ENCODE data around the gene PLPPR2.
"Not testable (repeated sequence)": the region's sequence is repeated elsewhere in the genome, so short reads cannot be mapped to it uniquely, and the experiment has no call there.

Gene PLPPR2

GRCh38 chr19:11373885-11374432, 18.7 kb downstream of the PLPPR2 start:
- no peak for DNase-seq

DNA sequence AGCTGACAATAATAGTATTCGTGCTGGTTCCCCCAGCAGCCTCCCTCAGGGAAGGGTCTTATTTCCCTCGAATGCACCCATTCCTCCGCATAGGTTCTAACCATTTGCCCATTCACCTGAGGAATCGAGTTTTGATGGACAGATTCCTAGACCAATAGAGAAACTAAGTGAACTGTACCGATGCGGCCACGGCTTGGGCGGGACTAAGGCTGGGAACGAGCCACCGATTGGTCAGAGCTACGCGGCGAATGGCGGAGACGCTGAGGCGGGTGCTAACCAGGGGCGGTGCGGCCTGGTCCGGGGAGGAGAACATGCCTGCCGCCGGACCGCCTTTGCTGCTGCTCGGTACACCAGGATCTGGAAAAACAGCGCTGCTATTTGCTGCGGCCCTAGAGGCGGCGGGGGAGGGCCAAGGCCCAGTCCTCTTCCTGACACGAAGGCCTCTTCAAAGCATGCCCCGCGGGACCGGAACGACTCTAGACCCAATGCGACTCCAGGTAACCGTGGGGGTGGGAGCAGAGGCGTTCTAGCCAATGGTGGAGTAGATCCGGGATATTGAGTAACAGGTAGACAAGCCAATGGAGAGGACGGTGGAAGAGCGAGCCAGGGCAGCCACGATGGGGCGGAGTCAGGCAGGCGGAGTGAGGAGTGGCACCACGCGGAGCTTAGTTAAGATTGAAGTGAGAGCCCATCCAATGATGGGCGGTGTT, 19.4 kb downstream of the PLPPR2 start, which contains the start of gene SWSAP1:
TSS of gene SWSAP1 (plus strand) at position 234 of the 710 bp plus-strand sequence. CDS start at position 249, 15 bp downstream.
- DNase-seq = peak; percentile 99

GRCh38 chr19:11375143-11375948, 20.1 kb downstream of the PLPPR2 start:
- DNase-seq = peak; percentile 81

DNA sequence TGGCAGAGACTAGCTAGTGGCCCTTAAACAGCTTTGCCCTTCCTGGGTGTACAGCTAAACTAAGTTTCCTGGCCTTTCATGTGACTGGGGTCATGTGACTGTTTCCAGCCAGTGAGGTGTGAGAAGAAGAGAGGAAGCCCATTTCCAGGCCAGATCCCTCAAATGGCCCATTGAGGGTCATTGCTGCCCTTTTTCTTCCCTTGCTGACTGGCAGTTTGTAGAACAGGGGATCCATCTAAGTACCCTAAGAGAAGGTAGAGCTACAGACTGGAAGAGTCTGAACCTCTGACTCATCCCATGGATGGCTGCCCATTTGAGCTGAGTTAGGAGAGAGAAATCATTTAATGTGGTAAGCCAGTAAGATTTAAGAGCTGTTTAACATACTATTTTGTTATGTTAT, 22.0 kb downstream of the PLPPR2 start:
- peak; percentile 5 for DNase-seq

DNA sequence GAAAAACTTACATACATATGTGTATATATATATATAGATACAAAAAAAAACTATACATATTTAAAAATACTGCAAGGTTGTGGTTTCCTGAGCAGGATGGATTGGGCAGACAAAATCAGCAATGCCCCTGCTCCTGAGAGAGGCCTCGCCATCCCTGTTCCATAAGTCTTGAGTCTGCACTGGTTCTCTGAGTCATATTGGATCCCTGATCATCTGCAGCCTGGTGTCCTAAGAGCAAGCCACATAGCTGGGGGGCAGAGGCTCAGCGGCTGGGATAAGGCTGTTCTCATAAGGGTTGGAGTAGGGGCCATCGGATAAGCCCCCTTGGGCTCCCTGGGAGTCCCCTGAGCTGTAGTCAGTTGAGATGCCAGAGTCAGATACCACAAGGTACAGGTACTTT, 22.5 kb downstream of the PLPPR2 start:
- no peak for DNase-seq

DNA sequence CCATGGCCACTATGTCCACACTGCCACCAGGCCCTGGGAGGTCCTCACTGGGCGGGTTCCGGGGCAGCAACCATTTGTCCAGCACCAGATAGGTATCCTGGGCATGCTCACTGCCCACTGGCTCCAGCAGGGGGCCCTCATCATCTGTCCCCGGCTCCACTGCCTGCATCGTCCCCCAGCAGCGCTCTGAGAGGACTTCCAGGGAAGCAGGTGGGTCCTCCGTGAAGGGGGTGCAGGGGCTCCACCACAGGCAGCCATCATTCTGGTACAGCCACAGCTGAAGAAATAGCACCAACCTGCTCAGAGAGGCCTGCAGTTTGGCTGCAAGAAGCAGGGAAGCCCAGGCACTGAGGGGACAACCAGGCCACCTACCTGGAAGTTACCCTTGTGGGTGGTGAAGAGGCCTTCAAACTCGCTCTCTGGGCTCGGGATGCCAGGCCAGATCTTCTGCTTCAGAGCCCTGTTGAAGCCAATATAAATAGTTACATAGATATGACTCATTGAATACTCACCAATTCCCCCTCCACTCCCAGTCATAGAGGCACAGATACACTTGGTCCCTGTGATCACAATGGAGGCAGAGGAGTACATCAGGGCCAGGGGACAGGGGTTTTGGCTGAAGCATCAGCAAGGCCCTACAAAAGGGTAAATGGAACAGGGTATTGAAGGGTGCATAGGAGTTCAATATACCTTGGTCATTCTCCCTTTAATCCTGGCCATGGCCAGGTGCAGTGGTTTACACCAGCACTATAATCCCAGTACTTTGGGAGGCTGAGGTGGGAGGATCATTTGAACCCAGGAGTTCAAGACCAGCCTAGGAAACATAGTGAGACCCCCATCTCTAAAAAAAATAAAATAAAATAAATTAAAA, 23.3 kb downstream of the PLPPR2 start:
- DNase-seq = peak; percentile 25

DNA sequence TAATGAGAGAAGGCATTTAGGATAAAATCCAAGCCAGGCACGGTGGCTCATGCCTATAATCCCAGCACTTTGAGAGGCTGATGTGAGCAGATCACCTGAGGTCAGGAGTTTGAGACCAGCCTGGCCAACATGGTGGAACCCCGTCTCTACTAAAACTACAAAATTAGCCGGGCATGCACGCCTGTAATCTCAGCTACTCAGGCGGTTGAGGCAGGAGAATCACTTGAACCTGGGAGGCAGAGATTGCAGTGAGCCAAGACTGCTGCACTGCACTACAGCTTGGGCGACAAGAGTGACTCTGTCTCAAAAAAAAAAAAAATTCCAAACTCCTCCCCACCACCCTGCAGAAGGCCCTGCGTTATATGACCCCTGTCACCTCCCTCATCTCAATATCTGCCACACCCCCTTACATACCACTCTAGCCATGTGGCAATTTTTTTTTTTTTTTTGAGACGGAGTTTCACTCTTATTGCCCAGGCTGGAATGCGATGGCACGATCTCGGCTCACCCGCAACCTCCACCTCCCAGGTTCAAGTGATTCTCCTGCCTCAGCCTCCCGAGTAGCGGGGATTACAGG, 24.1 kb downstream of the PLPPR2 start:
- not testable (repeated sequence) for DNase-seq

GRCh38 chr19:11379857-11380350, 24.7 kb downstream of the PLPPR2 start:
- no peak for DNase-seq

DNA sequence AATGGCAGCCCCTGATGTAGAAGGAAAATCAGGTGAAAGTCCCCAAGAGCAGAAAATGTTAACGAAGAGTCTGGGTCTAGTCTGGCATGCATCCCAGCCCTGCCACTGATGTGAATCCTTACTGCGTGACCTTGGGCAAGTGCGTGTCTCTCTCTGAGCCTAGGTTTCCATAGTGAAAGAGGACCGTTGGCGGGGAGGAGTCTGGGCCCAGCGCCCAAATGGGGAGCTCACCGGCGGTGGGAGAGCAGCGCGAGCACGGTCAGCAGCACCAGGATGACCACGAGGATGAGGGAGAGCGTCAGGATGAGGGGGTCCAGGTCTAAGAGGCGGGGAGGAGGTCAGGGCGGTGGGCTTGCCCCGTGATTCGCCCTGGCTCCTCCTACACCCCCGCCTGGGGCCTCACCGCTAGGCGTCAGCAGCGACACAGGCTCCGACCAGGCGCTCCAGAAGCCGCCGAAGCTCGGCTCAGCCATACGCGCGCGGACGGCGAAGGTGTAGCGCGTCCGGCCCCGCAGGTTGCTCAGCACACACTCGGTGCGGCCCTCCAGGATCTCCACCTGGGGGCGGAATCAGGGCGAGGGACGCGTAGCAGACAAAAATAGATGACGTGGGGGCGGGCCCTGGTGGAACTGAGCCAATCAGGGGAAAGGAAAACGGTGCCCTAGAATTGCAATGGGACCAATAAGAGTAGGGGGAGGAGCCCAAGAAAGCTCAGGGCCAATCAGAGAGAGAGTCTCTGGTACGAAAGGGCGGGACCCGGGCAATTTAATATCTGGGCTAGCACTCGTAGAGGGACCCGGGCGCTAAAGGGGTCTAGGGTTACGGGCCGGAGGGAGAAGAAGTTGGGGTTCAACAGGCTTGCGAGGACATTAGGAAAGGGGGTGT, 25.7 kb downstream of the PLPPR2 start:
- no peak for DNase-seq

DNA sequence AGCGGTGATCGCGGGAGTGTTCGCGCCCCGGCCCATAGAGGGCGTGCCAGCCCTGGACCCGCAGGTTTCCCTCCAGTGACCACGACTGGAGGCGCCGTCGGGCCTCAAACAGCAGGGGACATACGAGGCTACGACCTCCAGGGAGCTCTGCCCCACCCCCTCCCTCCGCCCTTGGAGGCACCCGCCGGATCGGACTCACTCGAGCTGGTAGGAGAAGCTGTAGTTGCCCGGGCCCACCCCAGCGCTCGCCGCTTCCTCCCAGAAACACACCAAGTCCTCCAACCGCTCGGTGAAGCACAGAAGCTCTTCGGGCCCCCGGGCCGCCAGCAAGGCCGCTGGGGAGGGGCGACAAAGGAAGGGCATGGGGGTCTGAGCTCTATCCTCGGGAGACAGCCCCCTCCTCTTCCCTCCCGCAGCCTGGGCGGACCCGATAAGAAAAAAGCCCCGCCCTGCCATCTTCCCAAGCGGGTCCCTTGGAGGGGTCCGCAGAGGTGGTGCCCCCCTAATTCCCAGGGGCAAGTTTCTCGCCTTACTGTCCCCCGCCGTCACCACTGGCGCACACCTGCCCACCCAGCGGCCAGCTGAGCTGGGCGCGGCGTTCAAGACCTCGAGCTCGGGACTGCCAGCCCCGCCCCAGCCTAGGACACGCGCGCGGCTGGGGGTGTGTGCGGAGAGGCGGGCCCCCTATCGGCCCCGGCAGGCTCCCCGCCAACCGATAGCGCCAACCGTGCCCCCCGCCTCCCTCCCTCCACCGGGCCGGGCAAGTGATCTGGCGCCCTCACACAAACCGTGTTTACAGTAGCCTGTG, 27.9 kb downstream of the PLPPR2 start:
- peak; percentile 65 for DNase-seq

DNA sequence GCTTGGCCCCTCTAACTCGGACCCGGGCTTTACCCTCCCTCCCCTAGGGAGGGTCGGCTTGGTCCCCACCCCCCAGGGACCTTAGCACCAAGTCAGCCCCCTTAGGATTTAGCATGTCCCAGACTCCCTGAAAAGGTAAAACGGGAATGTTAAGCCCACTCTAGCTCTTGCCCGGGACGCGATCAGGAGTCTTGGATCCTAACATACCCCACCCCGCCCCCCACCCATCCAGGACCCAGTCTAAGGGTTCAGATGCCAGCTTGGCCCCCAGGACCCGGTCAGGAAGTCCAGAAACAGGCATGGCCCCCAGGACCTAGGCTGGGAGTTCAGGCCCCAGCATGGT, 28.4 kb downstream of the PLPPR2 start:
- no peak for DNase-seq

- DNase-seq = peak; percentile 9
Observed at GRCh38 chr19:11384778-11385129, 29.5 kb downstream of the PLPPR2 start.

DNA sequence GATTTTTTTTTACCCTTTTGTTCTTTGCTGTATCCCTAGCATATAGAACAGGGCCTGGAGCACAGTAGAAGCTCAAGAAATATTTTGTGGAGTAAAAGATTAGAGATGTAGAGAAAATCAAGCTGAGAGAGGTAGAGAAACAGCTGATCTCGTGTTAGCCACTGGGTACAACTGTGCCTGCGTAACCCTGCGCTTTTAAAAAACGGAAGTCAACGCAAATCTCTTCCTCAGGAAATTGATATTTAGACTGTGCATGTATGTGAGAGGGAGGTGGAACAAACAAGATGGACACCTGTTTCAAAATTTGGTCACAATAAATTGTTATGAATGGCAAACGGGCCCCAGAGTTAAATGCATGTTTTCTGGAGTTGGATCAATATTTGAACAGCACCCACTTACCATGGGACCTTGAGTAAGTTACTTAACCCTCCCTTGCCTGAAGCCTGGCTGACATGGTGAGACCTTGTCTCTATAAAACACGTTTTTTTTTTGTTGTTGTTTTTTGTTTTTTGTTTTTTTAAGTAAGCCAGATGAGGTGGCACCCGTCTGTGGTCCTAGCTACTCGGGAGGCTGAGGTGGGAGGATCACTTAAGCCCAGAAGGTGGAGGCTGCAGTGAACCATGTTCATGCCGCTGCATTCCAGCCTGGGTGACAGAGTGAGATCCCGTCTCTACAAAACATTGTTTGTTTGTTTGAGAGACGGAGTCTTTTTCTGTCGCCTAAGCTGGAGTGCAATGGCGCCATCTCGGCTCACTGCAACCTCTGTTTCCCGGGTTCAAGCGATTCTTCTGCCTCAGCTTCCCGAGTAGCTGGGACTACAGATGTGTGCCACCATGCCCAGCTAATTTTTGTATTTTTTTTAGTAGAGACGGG, 32.2 kb downstream of the PLPPR2 start:
- DNase-seq = peak; percentile 38

GRCh38 chr19:11390359-11390758, 35.1 kb downstream of the PLPPR2 start:
- no peak for DNase-seq

DNA sequence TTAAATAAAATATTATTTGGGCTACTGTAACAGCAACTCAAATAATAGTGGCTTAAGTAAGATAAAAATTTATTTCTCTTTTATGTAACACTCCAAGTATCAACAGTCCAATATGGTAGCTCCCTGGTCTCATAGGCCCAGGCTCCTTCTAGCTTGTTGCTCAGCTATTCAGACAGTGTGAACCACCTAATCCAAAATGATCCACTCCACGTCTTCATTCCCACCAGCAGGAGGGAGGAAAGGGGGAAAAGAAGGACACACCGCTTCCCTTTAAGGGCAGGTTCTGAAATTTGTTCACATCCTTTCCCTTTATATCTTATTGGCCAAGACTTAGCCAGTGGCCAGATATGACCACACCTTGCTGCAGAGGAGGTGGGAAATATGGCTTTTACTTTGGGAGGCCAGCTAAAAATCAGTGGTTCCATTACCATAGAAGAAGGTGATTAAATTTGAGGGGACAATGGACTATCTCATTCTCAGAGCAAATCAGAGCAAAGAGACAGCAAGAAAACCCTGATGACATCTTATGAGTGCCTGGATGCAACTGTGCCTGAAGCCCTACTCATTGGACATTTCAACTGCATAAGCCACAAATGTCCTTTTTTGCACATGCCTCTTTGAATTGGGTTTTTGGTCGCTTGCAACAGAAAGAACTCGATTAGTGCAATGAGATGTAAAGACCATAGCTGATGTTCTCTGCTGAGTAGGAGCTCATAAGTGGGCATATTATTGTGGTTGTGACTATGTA, 35.9 kb downstream of the PLPPR2 start:
- no peak for DNase-seq

GRCh38 chr19:11397089-11397610, 41.9 kb downstream of the PLPPR2 start:
- DNase-seq = no peak

- no peak for DNase-seq
Observed at GRCh38 chr19:11399667-11400066, 44.4 kb downstream of the PLPPR2 start.

DNA sequence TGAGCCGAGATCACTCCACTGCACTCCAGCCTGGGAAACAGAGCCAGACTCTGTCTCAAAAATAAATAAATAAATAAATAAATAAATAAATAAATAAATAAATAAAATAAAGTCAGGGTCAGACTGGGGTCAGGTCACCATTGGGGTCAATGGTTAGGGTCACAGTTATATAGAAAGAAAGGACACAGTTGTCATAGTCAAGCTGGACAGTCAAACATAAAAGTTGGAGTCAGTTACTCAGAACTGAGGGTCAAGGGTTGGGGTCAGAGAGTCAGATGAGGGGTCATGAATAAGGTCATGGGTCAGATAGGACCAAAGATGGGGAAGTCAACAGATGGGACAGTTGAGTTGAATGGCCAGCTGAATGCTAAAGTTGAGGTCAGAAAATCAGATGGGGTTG, 45.6 kb downstream of the PLPPR2 start:
- DNase-seq = no peak

Data from NCI-H510A treated with DMSO at 0.1 percent for 48 hours (cell line).